Trophoblast cell (in vitro differentiated cells and primary cell): ENCODE results near the gene SIGLEC1.

Experiments used
- DNase-seq, 2 donors: peaks; one replicate each; pipeline ENCODE4 v3.0.0-alpha.2; 2016
- H2AFZ ChIP-seq: 2 replicates; pipeline ENCODE4 v1.6.1; 2013; ENCODE audit warnings: low read length, moderate library complexity, mild to moderate bottlenecking; ENCODE audit not compliant: insufficient read depth, poor library complexity
- H2AK5ac ChIP-seq: 2 replicates; pipeline ENCODE4 v1.6.1; 2013; ENCODE audit warnings: mild to moderate bottlenecking, low read length
- H2BK120ac ChIP-seq: 2 replicates; pipeline ENCODE4 v1.6.1; 2013; ENCODE audit warnings: low read length, mild to moderate bottlenecking, moderate library complexity; ENCODE audit not compliant: insufficient read depth, poor library complexity
- H2BK12ac ChIP-seq: 2 replicates; pipeline ENCODE4 v1.6.1; 2013; ENCODE audit warnings: mild to moderate bottlenecking, low read length, moderate library complexity
- H2BK5ac ChIP-seq: 2 replicates; pipeline ENCODE4 v1.6.1; 2013; ENCODE audit warnings: low read length, low read depth, moderate library complexity, mild to moderate bottlenecking; ENCODE audit not compliant: poor library complexity
- H3K14ac ChIP-seq: 2 replicates; pipeline ENCODE4 v1.6.1; 2013; ENCODE audit warnings: mild to moderate bottlenecking, low read length
- H3K18ac ChIP-seq: 2 replicates; pipeline ENCODE4 v1.6.1; 2013; ENCODE audit warnings: mild to moderate bottlenecking, low read length
- H3K23ac ChIP-seq: 2 replicates; pipeline ENCODE4 v1.6.1; 2013; ENCODE audit warnings: low read length
- H3K27ac ChIP-seq: 2 replicates; pipeline ENCODE4 v1.5.1; 2013; ENCODE audit warnings: low read depth, mild to moderate bottlenecking, inconsistent platforms, low read length, moderate library complexity
- H3K27me3 ChIP-seq: 2 replicates; pipeline ENCODE4 v1.6.1; 2013; ENCODE audit warnings: inconsistent platforms, mild to moderate bottlenecking, low read length, moderate library complexity; ENCODE audit not compliant: insufficient read depth
- H3K36me3 ChIP-seq, 2 experiments: 1 replicate in 1 of 2; 2 replicates in 1 of 2; pipeline ENCODE4 v1.6.1; 2013; ENCODE audit warnings: low read length in 2 of 2, mild to moderate bottlenecking in 2 of 2, moderate library complexity in 1 of 2; ENCODE audit not compliant: insufficient read depth in 2 of 2, control insufficient read depth in 1 of 2
- H3K4ac ChIP-seq: 2 replicates; pipeline ENCODE4 v1.6.1; 2013; ENCODE audit warnings: low read depth, mild to moderate bottlenecking, low read length, moderate library complexity
- H3K4me1 ChIP-seq, 2 experiments: 1 replicate in 1 of 2; 2 replicates in 1 of 2; pipeline ENCODE4 v1.6.1; 2013; ENCODE audit warnings: low read length in 2 of 2, mild to moderate bottlenecking in 2 of 2, moderate library complexity in 1 of 2; ENCODE audit not compliant: insufficient read depth in 2 of 2, control insufficient read depth in 1 of 2
- H3K4me2 ChIP-seq: 2 replicates; pipeline ENCODE4 v1.6.1; 2013; ENCODE audit warnings: inconsistent platforms, mild to moderate bottlenecking, low read length, moderate library complexity
- H3K4me3 ChIP-seq: 2 replicates; pipeline ENCODE4 v1.5.1; 2013; ENCODE audit warnings: mild to moderate bottlenecking, low read depth, low read length, inconsistent platforms
- H3K79me1 ChIP-seq: one replicate; pipeline ENCODE4 v1.6.1; 2013; ENCODE audit warnings: low read length
- H3K79me2 ChIP-seq: 2 replicates; pipeline ENCODE4 v1.6.1; 2013; ENCODE audit warnings: low read length, mild to moderate bottlenecking; ENCODE audit not compliant: control insufficient read depth, insufficient read depth, poor library complexity
- H3K9ac ChIP-seq: 2 replicates; pipeline ENCODE4 v1.6.1; 2013; ENCODE audit warnings: mild to moderate bottlenecking, low read length
- H3K9me3 ChIP-seq: 2 replicates; pipeline ENCODE4 v1.6.1; 2013; ENCODE audit warnings: low read depth, mild to moderate bottlenecking, control low read depth, inconsistent platforms, low read length; ENCODE audit not compliant: insufficient read depth
- H4K12ac ChIP-seq: 2 replicates; pipeline ENCODE4 v1.6.1; 2013; ENCODE audit warnings: low read depth, mild to moderate bottlenecking, low read length, moderate library complexity
- H4K8ac ChIP-seq: 2 replicates; pipeline ENCODE4 v1.6.1; 2013; ENCODE audit warnings: low read depth, mild to moderate bottlenecking, low read length, moderate library complexity
- H4K91ac ChIP-seq: one replicate; pipeline ENCODE4 v1.6.1; 2013; ENCODE audit warnings: low read depth, mild to moderate bottlenecking, low read length, moderate library complexity
- WGBS: extraction: QIAGEN DNeasy Blood & Tissue Kit; methylation state at CpG from one replicate; pipeline ENCODE4 v1.1.7; 2013; ENCODE audit warnings: missing lambda C conversion rate; ENCODE audit not compliant: insufficient read length, insufficient coverage; ENCODE audit errors: extremely low coverage; 5-methylcytosine and 5-hydroxymethylcytosine counted together

The SIGLEC1 gene

DNA sequence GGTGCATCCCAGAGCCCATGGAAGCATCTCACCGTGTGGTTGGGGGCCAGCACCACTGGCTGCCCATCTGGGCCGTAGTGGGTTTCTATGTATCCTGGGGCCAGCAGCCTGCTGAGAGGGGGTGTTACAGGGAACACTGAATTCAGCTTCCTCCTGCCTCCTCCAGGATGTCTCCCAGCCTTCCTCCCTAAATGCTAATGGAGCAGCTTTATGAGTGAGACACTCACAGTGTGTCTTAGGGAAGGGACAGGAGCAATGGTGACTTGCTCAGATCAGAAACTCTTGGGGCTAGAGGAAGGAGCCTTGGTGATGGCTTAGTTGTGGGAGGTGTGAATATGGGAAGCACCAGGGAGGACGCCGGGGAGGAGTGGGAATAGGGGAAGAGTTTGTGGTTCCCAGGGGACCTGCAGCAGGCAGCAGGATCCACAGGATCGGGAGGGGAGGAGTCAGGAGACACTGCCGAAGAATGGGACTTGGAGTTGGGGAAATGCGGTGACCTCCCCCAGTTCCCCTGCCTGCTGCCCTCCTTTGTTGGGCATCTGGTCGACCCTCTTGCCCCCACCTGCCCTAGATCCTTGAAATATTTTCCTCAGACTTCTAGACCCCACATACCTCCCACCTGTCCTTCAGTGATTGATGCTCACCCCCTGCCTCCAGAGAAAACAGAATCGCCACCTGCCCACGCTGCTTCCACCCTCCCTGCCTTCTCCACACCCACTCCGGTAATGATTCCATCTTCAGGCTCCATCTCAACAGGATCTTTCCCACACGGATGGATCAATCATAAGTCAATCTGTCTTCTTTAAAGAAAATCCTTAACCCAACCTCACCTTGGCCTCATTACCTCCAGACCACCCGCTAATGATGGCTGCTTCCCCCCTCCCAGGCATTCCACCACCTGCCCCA, 37.2 kb downstream of the SIGLEC1 start:
- H2AK5ac ChIP-seq, result no peak overlapping the region
- no peak overlapping the region for H3K23ac ChIP-seq
- H3K4ac ChIP-seq, result no peak overlapping the region
- no CpG with 5 or more reads among the region's 13 CpGs for WGBS
- H3K4me1 ChIP-seq, result peaks cover 15 to 18% of the 10 kb centered on the region in 2 experiments
- H4K12ac ChIP-seq, result no peak overlapping the region
- H3K79me2 ChIP-seq, result no peaks in the 10 kb centered on the region
- no peak overlapping the region for H2BK120ac ChIP-seq
- no peak overlapping the region for H3K14ac ChIP-seq
- H4K91ac ChIP-seq, result no peak overlapping the region
- H2BK5ac ChIP-seq, result no peak overlapping the region
- no peak overlapping the region for H4K8ac ChIP-seq
- no peak overlapping the region for H3K27ac ChIP-seq
- no peak overlapping the region for H3K4me2 ChIP-seq
- H2BK12ac ChIP-seq, result no peak overlapping the region
- H3K9me3 ChIP-seq, result peaks cover 2% of the 10 kb centered on the region
- no peak overlapping the region for H3K9ac ChIP-seq
- no peak for DNase-seq
- peaks cover 14% of the 10 kb centered on the region for H3K27me3 ChIP-seq
- no peak overlapping the region for H3K18ac ChIP-seq
- no peak overlapping the region for H3K4me3 ChIP-seq
- peaks cover 3% of the 10 kb centered on the region for H3K79me1 ChIP-seq
- H2AFZ ChIP-seq, result no peak overlapping the region
- H3K36me3 ChIP-seq, result peaks cover 4 to 5% of the 10 kb centered on the region in 2 experiments

DNA sequence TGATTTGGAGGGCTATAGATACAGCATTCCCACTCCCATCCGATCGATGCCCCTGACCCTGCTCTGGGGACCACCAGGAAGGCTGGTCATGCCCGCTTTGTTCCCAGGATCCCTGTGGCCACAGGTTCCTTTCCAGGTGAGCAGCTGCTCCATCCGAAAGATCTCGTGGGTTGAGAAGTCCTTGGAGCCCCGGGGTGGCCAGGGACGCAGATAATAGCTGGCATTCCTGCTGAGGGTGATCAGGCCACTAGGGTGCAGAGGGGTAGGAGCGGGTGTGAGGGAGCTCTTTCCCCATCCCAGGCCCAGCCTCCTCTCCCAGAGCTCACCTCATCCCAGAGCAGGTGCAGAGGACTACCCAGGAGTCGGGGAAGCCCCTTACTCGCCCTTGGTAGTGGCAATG, 38.0 kb downstream of the SIGLEC1 start:
- H4K91ac ChIP-seq, result no peak overlapping the region
- no peak overlapping the region for H3K14ac ChIP-seq
- DNase-seq, result no peak
- no peak overlapping the region for H3K27ac ChIP-seq
- no peak overlapping the region for H3K4me3 ChIP-seq
- H3K4ac ChIP-seq, result no peak overlapping the region
- H3K36me3 ChIP-seq, result peaks cover 4 to 5% of the 10 kb centered on the region in 2 experiments
- no peak overlapping the region for H2AK5ac ChIP-seq
- H3K79me1 ChIP-seq, result peaks cover under 1% of the 10 kb centered on the region
- peaks cover 9 to 12% of the 10 kb centered on the region in 2 experiments for H3K4me1 ChIP-seq
- H4K8ac ChIP-seq, result no peak overlapping the region
- H2AFZ ChIP-seq, result no peak overlapping the region
- WGBS, result no CpG with 5 or more reads among the region's 10 CpGs
- no peaks in the 10 kb centered on the region for H3K79me2 ChIP-seq
- peaks cover 2% of the 10 kb centered on the region for H3K9me3 ChIP-seq
- H2BK120ac ChIP-seq, result no peak overlapping the region
- no peak overlapping the region for H2BK12ac ChIP-seq
- H2BK5ac ChIP-seq, result no peak overlapping the region
- H3K9ac ChIP-seq, result no peak overlapping the region
- no peak overlapping the region for H3K4me2 ChIP-seq
- H3K23ac ChIP-seq, result no peak overlapping the region
- H4K12ac ChIP-seq, result no peak overlapping the region
- H3K18ac ChIP-seq, result no peak overlapping the region
- peaks cover 14% of the 10 kb centered on the region for H3K27me3 ChIP-seq

DNA sequence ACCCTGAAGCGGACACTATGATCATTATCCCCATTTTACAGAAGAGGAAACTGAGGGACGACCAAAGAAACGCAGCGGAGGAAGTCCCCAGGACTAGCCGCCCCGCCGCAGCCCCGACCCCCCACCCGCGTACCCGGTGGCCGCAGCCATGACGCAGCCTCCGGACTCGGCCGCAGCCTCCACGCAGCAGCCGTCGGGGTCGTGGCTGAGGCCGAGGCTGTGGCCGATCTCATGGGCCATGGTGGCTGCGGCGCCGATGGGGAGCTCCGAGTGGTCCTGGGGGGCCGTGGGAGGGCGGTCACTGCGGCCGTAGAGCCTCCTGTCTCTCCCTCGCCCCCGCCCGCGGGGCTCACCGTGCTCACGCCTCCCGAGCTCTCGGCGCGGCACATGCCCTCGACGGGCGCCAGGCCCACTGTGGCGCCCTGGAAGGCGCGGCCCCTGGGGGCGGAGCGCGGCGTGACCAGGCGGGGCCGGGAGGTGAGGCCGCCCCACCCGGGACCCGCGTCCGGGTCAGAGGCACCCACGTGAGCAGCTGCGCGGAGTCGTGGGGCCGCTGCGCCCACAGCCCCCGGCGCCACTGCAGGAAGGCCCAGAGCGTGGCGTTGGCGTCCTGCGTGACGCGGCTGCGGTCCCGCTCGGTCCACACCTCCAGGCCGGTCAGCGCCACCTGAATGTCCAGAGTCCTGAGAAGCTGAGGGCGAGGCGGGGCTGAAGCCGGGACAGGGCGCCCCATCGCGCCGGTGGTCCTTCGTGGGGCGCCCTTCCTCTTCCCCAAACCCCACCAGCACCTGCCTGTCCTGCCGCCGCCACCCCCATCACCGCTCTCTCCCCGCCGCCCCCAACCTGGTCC, 39.0 kb downstream of the SIGLEC1 start:
- Histone ChIP-seq H2AK5ac (no peak overlapping the region), H3K9me3 (peaks cover 2% of the 10 kb centered on the region), H3K18ac (no peak overlapping the region), H3K9ac (no peak overlapping the region), H2BK12ac (no peak overlapping the region), H3K14ac (no peak overlapping the region), H3K27ac (no peak overlapping the region), H3K4me1 (peaks cover 6 to 11% of the 10 kb centered on the region in 2 experiments), H2BK120ac (no peak overlapping the region), H3K36me3 (peaks cover 4 to 5% of the 10 kb centered on the region in 2 experiments), H2BK5ac (no peak overlapping the region), H3K4ac (no peak overlapping the region), H4K91ac (no peak overlapping the region), H3K23ac (no peak overlapping the region), H4K8ac (no peak overlapping the region), H4K12ac (no peak overlapping the region), H3K79me1 (no peaks in the 10 kb centered on the region), H3K4me3 (no peak overlapping the region), H3K79me2 (no peaks in the 10 kb centered on the region), H3K4me2 (no peak overlapping the region), H3K27me3 (peaks cover 14% of the 10 kb centered on the region), H2AFZ (no peak overlapping the region)
- DNase-seq, result no peak
- no CpG with 5 or more reads among the region's 90 CpGs for WGBS

DNA sequence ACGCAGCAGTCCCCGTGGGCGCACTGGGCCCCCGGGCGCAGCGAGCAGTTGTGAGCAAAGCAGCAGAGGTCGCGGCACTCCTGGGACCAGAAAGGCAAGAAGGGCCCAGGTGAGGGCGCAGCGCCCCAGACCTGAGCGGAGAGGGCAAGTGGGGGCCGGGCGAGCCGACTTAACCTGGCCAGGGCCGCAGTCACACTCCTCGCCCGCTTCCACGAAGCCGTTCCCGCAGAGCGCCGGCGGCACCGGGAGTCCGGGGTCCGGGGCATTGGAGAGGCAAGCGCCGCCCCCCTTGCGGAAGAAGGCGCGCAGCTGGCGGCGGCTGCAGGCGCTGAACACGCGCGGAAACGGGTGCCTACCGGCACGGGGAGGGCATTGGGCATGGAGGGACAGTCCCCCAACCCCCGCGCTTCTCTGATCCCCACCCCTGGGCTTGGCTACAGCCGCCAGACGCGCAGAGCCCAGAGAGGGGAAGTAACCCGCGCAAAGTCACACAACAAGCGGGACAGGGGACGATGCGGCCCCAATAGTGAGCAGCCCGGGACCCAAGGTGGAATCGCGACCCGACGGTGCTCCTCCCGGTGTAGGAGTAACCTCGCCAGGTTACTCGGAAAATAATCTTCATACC, 39.7 kb downstream of the SIGLEC1 start:
- H3K14ac ChIP-seq, result no peak overlapping the region
- peaks cover 14% of the 10 kb centered on the region for H3K27me3 ChIP-seq
- no peak overlapping the region for H2BK5ac ChIP-seq
- H3K27ac ChIP-seq, result no peak overlapping the region
- H3K79me2 ChIP-seq, result no peaks in the 10 kb centered on the region
- peaks cover 0 to 3% of the 10 kb centered on the region in 2 experiments for H3K4me1 ChIP-seq
- WGBS, result no CpG with 5 or more reads among the region's 58 CpGs
- H2BK12ac ChIP-seq, result no peak overlapping the region
- H3K79me1 ChIP-seq, result no peaks in the 10 kb centered on the region
- H2AFZ ChIP-seq, result no peak overlapping the region
- H2BK120ac ChIP-seq, result no peak overlapping the region
- peaks cover 4 to 5% of the 10 kb centered on the region in 2 experiments for H3K36me3 ChIP-seq
- H3K4me3 ChIP-seq, result no peak overlapping the region
- H4K8ac ChIP-seq, result no peak overlapping the region
- no peak for DNase-seq
- H2AK5ac ChIP-seq, result no peak overlapping the region
- H3K4ac ChIP-seq, result no peak overlapping the region
- H3K9me3 ChIP-seq, result peaks cover 2% of the 10 kb centered on the region
- no peak overlapping the region for H3K9ac ChIP-seq
- no peak overlapping the region for H3K18ac ChIP-seq
- no peak overlapping the region for H3K23ac ChIP-seq
- no peak overlapping the region for H4K12ac ChIP-seq
- H4K91ac ChIP-seq, result no peak overlapping the region
- no peak overlapping the region for H3K4me2 ChIP-seq
